ENCODE measurements around the gene ASIC4. TPM values are rescaled to one million over a fixed set of nuclear protein-coding genes. Genes with fewer than 3 reads are reported as not detected.

Gene ASIC4
- total and polyA plus RNA-seq, 2 donors from 2014 or later, result not detected

DNA sequence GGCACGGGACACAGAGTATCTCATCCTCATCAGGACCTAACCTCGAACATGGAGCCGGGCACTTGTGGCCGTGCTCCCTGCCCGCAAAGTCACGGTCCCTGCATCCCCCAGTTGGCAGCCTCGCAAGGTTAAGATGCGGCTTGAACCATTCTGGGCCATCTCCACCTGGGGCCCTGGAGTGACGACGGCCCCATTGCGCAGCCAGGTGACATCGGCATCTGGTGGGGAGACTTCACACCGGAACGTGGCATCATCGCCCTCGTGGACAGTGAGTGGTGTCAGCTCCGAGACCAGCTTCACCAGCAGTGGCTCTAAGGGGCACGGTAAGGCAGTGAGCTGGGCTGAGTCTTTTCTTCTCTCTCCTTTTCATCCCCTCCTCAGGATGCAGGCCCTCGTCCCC is 42.1 kb downstream of the ASIC4 start:
- H3K36me3 ChIP-seq (ENCODE audit: control insufficient read depth in 2 of 3, insufficient read depth in 3 of 3, low read length in 3 of 3), result no peaks in the 10 kb centered on the region
- no peak overlapping the region for H3K27ac ChIP-seq (ENCODE audit: low read depth in 2 of 2, low read length in 2 of 2)
- H3K27me3 ChIP-seq (ENCODE audit: control insufficient read depth, insufficient read depth, low read length), result no peaks in the 10 kb centered on the region
- TF ChIP-seq, protein P1, sequence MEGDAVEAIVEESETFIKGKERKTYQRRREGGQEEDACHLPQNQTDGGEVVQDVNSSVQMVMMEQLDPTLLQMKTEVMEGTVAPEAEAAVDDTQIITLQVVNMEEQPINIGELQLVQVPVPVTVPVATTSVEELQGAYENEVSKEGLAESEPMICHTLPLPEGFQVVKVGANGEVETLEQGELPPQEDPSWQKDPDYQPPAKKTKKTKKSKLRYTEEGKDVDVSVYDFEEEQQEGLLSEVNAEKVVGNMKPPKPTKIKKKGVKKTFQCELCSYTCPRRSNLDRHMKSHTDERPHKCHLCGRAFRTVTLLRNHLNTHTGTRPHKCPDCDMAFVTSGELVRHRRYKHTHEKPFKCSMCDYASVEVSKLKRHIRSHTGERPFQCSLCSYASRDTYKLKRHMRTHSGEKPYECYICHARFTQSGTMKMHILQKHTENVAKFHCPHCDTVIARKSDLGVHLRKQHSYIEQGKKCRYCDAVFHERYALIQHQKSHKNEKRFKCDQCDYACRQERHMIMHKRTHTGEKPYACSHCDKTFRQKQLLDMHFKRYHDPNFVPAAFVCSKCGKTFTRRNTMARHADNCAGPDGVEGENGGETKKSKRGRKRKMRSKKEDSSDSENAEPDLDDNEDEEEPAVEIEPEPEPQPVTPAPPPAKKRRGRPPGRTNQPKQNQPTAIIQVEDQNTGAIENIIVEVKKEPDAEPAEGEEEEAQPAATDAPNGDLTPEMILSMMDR (IDR thresholded peaks at IDR 0.05; ENCODE audit: borderline replicate concordance, extremely low read depth, insufficient read depth), result no peak
- intact Hi-C loops (cut with DNase I), result no loop called here
- DNase-seq (peak in 1 of 5 donors; percentile 52), FAIRE-seq (no peak)
- H3K4me3 ChIP-seq (ENCODE audit: low read length in 3 of 3), result no peak overlapping the region
- H3K4me1 ChIP-seq (ENCODE audit: control insufficient read depth in 2 of 3, insufficient read depth in 2 of 3, low read depth in 1 of 3, low read length in 3 of 3), result peaks cover 0 to 12% (median 0%) of the 10 kb centered on the region in 3 donors
- no peaks in the 10 kb centered on the region for H3K9me3 ChIP-seq (ENCODE audit: control insufficient read depth in 2 of 3, insufficient read depth in 1 of 3, low read length in 3 of 3)
- no peak overlapping the region for H3K9ac ChIP-seq (ENCODE audit: low read length in 3 of 3)

DNA sequence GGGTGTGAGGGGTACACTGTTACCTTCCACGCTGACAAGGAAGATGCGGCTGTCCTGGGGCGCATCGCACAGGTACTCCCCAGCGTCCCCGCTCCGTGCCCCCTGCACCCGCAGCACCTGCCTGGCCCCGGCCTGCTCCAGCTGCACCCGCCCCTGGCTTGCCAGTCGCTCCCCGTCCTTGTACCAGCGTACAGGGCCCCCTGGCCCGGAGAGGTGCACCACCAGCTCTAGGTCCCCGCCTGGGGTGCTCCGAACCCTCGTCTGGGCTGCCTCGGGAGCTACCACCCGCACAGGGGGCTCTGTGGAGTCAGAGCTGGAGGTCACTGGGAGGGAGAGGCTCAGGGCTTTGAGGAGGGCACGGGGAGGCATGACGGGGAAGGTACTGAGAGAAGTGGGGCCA is 43.0 kb downstream of the ASIC4 start:
- intact Hi-C loops (cut with DNase I), result no loop called here
- no peak for FAIRE-seq
- no peaks in the 10 kb centered on the region for H3K36me3 ChIP-seq (ENCODE audit: control insufficient read depth in 2 of 3, insufficient read depth in 3 of 3, low read length in 3 of 3)

DNA sequence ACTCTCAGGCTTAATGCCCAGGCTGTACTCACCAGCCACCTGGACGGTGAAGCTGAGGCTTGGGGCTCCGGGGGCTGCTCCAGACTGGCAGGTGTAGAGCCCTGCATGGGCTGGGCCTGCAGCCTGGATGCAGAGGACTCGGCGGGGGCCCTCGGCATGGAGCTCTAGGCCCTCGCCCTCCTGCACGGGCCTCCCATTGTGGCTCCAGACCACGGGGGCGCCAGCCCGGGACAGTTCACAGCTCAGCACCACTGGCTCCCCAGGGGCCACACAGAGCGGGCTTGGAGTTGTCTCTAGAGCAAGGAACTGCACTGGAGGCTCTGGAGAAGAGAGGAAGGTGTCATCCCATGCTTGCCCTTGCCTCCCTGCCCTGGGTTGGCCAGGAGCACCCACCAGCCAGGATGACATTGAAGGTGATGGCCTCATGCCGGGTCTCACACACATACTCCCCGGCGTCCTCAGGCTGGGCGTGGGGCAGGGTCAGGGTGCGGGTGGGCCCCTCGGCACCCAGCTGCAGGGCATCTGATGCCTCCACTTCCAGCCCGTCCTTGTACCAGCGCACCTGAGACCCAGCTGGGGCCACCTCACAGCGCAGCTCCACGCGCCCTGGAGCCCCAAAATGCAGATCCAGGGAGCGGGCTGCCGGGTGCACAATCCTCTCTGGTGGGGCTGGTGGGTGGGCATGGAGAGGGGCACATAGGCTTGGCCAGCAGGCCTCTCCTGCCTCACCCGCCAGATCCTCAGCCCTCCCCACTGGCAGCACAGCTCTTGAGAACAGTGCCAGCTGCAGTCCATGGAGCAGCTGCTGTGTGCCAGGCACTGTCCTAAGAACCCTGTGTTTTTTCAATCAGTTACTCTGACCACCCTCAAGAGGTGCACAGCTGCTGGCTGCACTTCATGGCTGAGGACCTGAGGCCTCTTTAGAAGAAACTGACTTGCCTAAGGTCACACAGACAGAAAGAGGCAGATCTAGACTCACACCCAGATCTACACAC is 43.8 kb downstream of the ASIC4 start:
- intact Hi-C loops (cut with DNase I), result no loop called here
- H3K27ac ChIP-seq (ENCODE audit: low read depth in 2 of 2, low read length in 2 of 2), result no peak overlapping the region
- no peaks in the 10 kb centered on the region for H3K9me3 ChIP-seq (ENCODE audit: control insufficient read depth in 2 of 3, insufficient read depth in 1 of 3, low read length in 3 of 3)
- FAIRE-seq (no peak), DNase-seq (peak in 1 of 5 donors; percentile 63)
- H3K36me3 ChIP-seq (ENCODE audit: control insufficient read depth in 2 of 3, insufficient read depth in 3 of 3, low read length in 3 of 3), result peaks cover 0 to 5% (median 3%) of the 10 kb centered on the region in 3 donors
- H3K4me3 ChIP-seq (ENCODE audit: low read length in 3 of 3), result no peak overlapping the region
- no peak overlapping the region for H3K9ac ChIP-seq (ENCODE audit: low read length in 3 of 3)
- no peaks in the 10 kb centered on the region for H3K27me3 ChIP-seq (ENCODE audit: control insufficient read depth, insufficient read depth, low read length)
- TF ChIP-seq, protein P1 (IDR thresholded peaks at IDR 0.05; ENCODE audit: borderline replicate concordance, extremely low read depth, insufficient read depth), result no peak
- H3K4me1 ChIP-seq (ENCODE audit: control insufficient read depth in 2 of 3, insufficient read depth in 2 of 3, low read depth in 1 of 3, low read length in 3 of 3), result peaks cover 0 to 4% (median 0%) of the 10 kb centered on the region in 3 donors

More for the DNA sequence above, 43.0 kb downstream of the ASIC4 start:
- no peak overlapping the region for H3K4me3 ChIP-seq (ENCODE audit: low read length in 3 of 3)
- peaks cover 0 to 8% (median 0%) of the 10 kb centered on the region in 3 donors for H3K4me1 ChIP-seq (ENCODE audit: control insufficient read depth in 2 of 3, insufficient read depth in 2 of 3, low read depth in 1 of 3, low read length in 3 of 3)
- TF ChIP-seq, protein P1 (IDR thresholded peaks at IDR 0.05; ENCODE audit: borderline replicate concordance, extremely low read depth, insufficient read depth), result no peak
- H3K9ac ChIP-seq (ENCODE audit: low read length in 3 of 3), result no peak overlapping the region
- peak in 1 of 5 donors; percentile 74 for DNase-seq
- H3K27ac ChIP-seq (ENCODE audit: low read depth in 2 of 2, low read length in 2 of 2), result no peak overlapping the region
- no peaks in the 10 kb centered on the region for H3K9me3 ChIP-seq (ENCODE audit: control insufficient read depth in 2 of 3, insufficient read depth in 1 of 3, low read length in 3 of 3)
- no peaks in the 10 kb centered on the region for H3K27me3 ChIP-seq (ENCODE audit: control insufficient read depth, insufficient read depth, low read length)
